Stomach (tissue), 19 donors: ENCODE data around the gene GAGE12G. TPM values are rescaled to one million over a fixed set of nuclear protein-coding genes. Genes with fewer than 3 reads are reported as not detected.
"Not testable (repeated sequence)": the region's sequence is repeated elsewhere in the genome, so short reads cannot be mapped to it uniquely, and the experiment has no call there.

Experiments used
- DNase-seq, 2 donors: peaks; one replicate each; pipeline versions ENCODE4 v3.0.0 to v3.0.0-alpha.2; 2013 to 2019
- H3K27ac ChIP-seq, 5 donors: fragments of 200-600 bp in 4 of 5; sonication (generic) in 4 of 5; one replicate each; pipeline ENCODE4 v1.5.1; 2013 to 2019; ENCODE audit warnings: mild to moderate bottlenecking in 1 of 5, moderate library complexity in 1 of 5
- H3K27me3 ChIP-seq, 3 donors: fragments of 200-600 bp; sonication (generic); one replicate each; pipeline ENCODE4 v1.5.1; 2017 to 2019; ENCODE audit warnings: mixed run types in 1 of 3
- H3K36me3 ChIP-seq, 4 donors: fragments of 200-600 bp; sonication (generic); 1 replicate in 3 of 4; 2 replicates in 1 of 4; pipeline ENCODE4 v1.5.1; 2016 to 2019
- H3K4me1 ChIP-seq, 4 donors: fragments of 200-600 bp; sonication (generic); one replicate each; pipeline ENCODE4 v1.5.1; 2016 to 2019
- H3K4me3 ChIP-seq, 4 donors: fragments of 200-600 bp; sonication (generic) in 3 of 4; one replicate each; pipeline ENCODE4 v1.5.1; 2016 to 2019; ENCODE audit warnings: mild to moderate bottlenecking in 1 of 4
- H3K9me3 ChIP-seq, 4 donors: fragments of 200-600 bp; sonication (generic); one replicate each; pipeline ENCODE4 v1.5.1; 2016 to 2019
- WGBS, 5 donors: extraction: QIAGEN DNeasy Blood & Tissue Kit in 3 of 5; methylation state at CpG; one replicate each; pipeline versions ENCODE4 v1.1.5 to v1.1.7; 2013 to 2018; 5-methylcytosine and 5-hydroxymethylcytosine counted together
- intact Hi-C: fragments of 100-400 bp; cut with DNase I; formaldehyde crosslinking; loops from one replicate; pipeline ENCODE4 v1.15.1; 2023; ENCODE audit warnings: low total_unique reads
- long read RNA-seq, 10 donors: transcript quantifications; one replicate each; lab custom pipeline, GENCODE V29; 2026
- polyA plus RNA-seq, 3 donors: library from polyadenylated mRNA; stranded (reverse); fragments of 200-250 nt; gene quantifications; one replicate each; pipeline ENCODE4 v1.2.3, GENCODE V29; 2013
- total RNA-seq, 5 donors: library from RNA; depleted of rRNA; stranded (reverse); fragments of >200 nt; gene quantifications; one replicate each; pipeline versions ENCODE4 v1.1.0 to v1.2.3, GENCODE V29; 2014 to 2016
- donor health status: healthy with polysubstance abuse.
- donor health status: Bipolar disorder and iron deficiency.
- donor health status: healthy.

Gene GAGE12G, protein sequence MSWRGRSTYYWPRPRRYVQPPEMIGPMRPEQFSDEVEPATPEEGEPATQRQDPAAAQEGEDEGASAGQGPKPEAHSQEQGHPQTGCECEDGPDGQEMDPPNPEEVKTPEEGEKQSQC
- total RNA-seq (not detected), polyA plus RNA-seq (not detected)
- long read RNA-seq, donor 1: 0 reads
- long read RNA-seq, donor 2: 0 reads
- long read RNA-seq, donor 3: 0 reads
- long read RNA-seq, donor 4: 0 reads
- long read RNA-seq, donor 5: 0 reads
- long read RNA-seq, donor 6: 0 reads
- long read RNA-seq, donor 7: 0 reads
- long read RNA-seq, donor 8: 0 reads
- long read RNA-seq, donor 9: 0 reads
- long read RNA-seq, donor 10: 0 reads

DNA sequence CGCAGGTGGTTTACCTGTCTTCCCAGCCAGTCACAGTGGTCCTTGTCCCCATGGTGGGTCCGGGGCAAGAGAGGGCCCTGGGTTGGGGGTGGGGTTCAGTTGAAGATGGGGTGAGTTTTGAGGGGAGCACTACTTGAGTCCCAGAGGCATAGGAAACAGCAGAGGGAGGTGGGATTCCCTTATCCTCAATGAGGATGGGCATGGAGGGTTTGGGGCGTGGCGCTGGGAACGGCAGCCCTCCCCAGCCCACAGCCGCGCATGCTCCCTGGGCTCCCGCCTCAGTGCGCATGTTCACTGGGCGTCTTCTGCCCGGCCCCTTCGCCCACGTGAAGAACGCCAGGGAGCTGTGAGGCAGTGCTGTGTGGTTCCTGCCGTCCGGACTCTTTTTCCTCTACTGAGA lies at the start of gene GAGE12G:
Gene GAGE12G, plus strand, starts transcription at position 301 of the 400 bp plus-strand sequence. CDS start 1,155 bp downstream, outside the sequence.
- H3K4me1 ChIP-seq, H3K4me3 ChIP-seq, H3K9me3 ChIP-seq, intact Hi-C loops, DNase-seq, H3K27me3 ChIP-seq, H3K36me3 ChIP-seq, H3K27ac ChIP-seq: not testable (repeated sequence)
- no CpG with 5 or more reads among the region's 16 CpGs for WGBS, 5 donors

DNA sequence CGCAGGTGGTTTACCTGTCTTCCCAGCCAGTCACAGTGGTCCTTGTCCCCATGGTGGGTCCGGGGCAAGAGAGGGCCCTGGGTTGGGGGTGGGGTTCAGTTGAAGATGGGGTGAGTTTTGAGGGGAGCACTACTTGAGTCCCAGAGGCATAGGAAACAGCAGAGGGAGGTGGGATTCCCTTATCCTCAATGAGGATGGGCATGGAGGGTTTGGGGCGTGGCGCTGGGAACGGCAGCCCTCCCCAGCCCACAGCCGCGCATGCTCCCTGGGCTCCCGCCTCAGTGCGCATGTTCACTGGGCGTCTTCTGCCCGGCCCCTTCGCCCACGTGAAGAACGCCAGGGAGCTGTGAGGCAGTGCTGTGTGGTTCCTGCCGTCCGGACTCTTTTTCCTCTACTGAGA lies 38.3 kb upstream of the GAGE12G start, which contains the start of gene GAGE12C:
Gene GAGE12C, plus strand, starts transcription at position 301 of the 400 bp plus-strand sequence. CDS start 1,155 bp downstream, outside the sequence.
- H3K36me3 ChIP-seq, H3K4me1 ChIP-seq, H3K27me3 ChIP-seq, DNase-seq, H3K27ac ChIP-seq, H3K9me3 ChIP-seq, intact Hi-C loops, H3K4me3 ChIP-seq: not testable (repeated sequence)
- no CpG with 5 or more reads among the region's 16 CpGs for WGBS, 5 donors

DNA sequence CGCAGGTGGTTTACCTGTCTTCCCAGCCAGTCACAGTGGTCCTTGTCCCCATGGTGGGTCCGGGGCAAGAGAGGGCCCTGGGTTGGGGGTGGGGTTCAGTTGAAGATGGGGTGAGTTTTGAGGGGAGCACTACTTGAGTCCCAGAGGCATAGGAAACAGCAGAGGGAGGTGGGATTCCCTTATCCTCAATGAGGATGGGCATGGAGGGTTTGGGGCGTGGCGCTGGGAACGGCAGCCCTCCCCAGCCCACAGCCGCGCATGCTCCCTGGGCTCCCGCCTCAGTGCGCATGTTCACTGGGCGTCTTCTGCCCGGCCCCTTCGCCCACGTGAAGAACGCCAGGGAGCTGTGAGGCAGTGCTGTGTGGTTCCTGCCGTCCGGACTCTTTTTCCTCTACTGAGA lies 28.8 kb upstream of the GAGE12G start, which contains the start of gene GAGE12D:
Gene GAGE12D, plus strand, starts transcription at position 301 of the 400 bp plus-strand sequence. CDS start 1,155 bp downstream, outside the sequence.
- H3K27ac ChIP-seq, H3K9me3 ChIP-seq, H3K4me1 ChIP-seq, H3K36me3 ChIP-seq, H3K4me3 ChIP-seq, intact Hi-C loops, DNase-seq, H3K27me3 ChIP-seq: not testable (repeated sequence)
- no CpG with 5 or more reads among the region's 16 CpGs for WGBS, 5 donors

DNA sequence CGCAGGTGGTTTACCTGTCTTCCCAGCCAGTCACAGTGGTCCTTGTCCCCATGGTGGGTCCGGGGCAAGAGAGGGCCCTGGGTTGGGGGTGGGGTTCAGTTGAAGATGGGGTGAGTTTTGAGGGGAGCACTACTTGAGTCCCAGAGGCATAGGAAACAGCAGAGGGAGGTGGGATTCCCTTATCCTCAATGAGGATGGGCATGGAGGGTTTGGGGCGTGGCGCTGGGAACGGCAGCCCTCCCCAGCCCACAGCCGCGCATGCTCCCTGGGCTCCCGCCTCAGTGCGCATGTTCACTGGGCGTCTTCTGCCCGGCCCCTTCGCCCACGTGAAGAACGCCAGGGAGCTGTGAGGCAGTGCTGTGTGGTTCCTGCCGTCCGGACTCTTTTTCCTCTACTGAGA lies 19.2 kb upstream of the GAGE12G start, which contains the start of gene GAGE12E:
Gene GAGE12E, plus strand, starts transcription at position 301 of the 400 bp plus-strand sequence. CDS start 1,155 bp downstream, outside the sequence.
- H3K27ac ChIP-seq, H3K4me1 ChIP-seq, H3K36me3 ChIP-seq, intact Hi-C loops, DNase-seq, H3K9me3 ChIP-seq, H3K27me3 ChIP-seq, H3K4me3 ChIP-seq: not testable (repeated sequence)
- no CpG with 5 or more reads among the region's 16 CpGs for WGBS, 5 donors

DNA sequence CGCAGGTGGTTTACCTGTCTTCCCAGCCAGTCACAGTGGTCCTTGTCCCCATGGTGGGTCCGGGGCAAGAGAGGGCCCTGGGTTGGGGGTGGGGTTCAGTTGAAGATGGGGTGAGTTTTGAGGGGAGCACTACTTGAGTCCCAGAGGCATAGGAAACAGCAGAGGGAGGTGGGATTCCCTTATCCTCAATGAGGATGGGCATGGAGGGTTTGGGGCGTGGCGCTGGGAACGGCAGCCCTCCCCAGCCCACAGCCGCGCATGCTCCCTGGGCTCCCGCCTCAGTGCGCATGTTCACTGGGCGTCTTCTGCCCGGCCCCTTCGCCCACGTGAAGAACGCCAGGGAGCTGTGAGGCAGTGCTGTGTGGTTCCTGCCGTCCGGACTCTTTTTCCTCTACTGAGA lies 9.7 kb upstream of the GAGE12G start, which contains the start of gene GAGE12F:
Gene GAGE12F, plus strand, starts transcription at position 301 of the 400 bp plus-strand sequence. CDS start 1,155 bp downstream, outside the sequence.
- H3K4me1 ChIP-seq, DNase-seq, H3K27me3 ChIP-seq, H3K4me3 ChIP-seq, H3K9me3 ChIP-seq, H3K36me3 ChIP-seq, H3K27ac ChIP-seq, intact Hi-C loops: not testable (repeated sequence)
- WGBS, 5 donors: no CpG with 5 or more reads among the region's 16 CpGs

DNA sequence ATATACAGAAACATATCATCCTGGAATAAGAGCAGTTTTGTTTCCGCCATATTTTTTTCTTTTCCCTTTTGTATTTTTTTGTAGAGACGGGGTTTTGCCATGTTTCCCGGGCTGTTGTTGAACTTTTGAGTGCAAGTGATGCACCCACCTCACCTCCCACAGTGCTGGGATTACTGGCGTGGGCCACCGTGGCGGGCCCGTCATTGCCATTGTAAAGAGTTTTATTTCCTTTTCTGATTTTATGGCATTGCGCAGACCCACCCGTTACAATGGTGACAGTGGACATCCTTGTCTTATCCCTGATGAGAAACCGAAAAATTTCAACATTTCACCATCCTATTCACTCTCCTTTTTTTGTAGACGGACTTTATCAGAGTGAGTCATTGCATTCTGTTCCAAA lies 1.5 kb upstream of the GAGE12G start:
- H3K4me1 ChIP-seq, H3K4me3 ChIP-seq, H3K27me3 ChIP-seq, intact Hi-C loops, H3K36me3 ChIP-seq, H3K9me3 ChIP-seq, DNase-seq, H3K27ac ChIP-seq: not testable (repeated sequence)
- 85% methylated on average over 4 of the region's 11 CpGs; no CpG with 5 or more reads in 4 of the 5 donors for WGBS, 5 donors

DNA sequence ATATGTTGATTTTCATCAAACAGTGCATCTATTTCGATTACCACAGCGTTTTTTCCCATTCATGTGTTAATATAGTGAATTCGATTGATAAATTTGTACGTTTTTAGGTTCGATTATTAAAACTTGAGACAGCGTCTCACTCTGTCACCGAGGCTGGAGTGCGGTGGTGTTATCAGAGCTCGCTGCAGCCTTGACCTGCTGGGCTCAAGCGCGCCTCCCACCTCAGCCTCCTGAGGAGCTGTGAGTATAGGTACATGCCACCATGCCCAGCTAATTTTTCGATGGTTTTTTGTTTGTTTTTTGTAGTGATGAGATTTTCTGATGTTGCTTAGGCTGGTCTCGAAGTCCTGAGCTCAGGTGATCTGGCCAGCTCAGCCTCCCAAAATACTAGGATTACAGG lies 1.0 kb upstream of the GAGE12G start:
- H3K9me3 ChIP-seq, intact Hi-C loops, H3K27me3 ChIP-seq, H3K4me3 ChIP-seq, H3K4me1 ChIP-seq, DNase-seq, H3K27ac ChIP-seq, H3K36me3 ChIP-seq: not testable (repeated sequence)
- 91 to 97% methylated on average over 9 of the region's 13 CpGs; no CpG with 5 or more reads in 3 of the 5 donors for WGBS, 5 donors

DNA sequence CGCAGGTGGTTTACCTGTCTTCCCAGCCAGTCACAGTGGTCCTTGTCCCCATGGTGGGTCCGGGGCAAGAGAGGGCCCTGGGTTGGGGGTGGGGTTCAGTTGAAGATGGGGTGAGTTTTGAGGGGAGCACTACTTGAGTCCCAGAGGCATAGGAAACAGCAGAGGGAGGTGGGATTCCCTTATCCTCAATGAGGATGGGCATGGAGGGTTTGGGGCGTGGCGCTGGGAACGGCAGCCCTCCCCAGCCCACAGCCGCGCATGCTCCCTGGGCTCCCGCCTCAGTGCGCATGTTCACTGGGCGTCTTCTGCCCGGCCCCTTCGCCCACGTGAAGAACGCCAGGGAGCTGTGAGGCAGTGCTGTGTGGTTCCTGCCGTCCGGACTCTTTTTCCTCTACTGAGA lies 9.4 kb downstream of the GAGE12G start, which contains the start of gene GAGE12H:
Gene GAGE12H, plus strand, starts transcription at position 301 of the 400 bp plus-strand sequence. CDS start 1,155 bp downstream, outside the sequence.
- WGBS, 5 donors: no CpG with 5 or more reads among the region's 16 CpGs
- intact Hi-C loops: not testable (repeated sequence)

DNA sequence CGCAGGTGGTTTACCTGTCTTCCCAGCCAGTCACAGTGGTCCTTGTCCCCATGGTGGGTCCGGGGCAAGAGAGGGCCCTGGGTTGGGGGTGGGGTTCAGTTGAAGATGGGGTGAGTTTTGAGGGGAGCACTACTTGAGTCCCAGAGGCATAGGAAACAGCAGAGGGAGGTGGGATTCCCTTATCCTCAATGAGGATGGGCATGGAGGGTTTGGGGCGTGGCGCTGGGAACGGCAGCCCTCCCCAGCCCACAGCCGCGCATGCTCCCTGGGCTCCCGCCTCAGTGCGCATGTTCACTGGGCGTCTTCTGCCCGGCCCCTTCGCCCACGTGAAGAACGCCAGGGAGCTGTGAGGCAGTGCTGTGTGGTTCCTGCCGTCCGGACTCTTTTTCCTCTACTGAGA lies 19.0 kb downstream of the GAGE12G start, which contains the start of gene GAGE2A:
Gene GAGE2A, plus strand, starts transcription at position 301 of the 400 bp plus-strand sequence. CDS start 1,155 bp downstream, outside the sequence.
- H3K4me3 ChIP-seq, DNase-seq, H3K36me3 ChIP-seq, H3K27me3 ChIP-seq, intact Hi-C loops, H3K9me3 ChIP-seq, H3K4me1 ChIP-seq, H3K27ac ChIP-seq: not testable (repeated sequence)
- no CpG with 5 or more reads among the region's 16 CpGs for WGBS, 5 donors

More for the DNA sequence above, 9.4 kb downstream of the GAGE12G start, which contains the start of gene GAGE12H:
- H3K36me3 ChIP-seq, H3K27ac ChIP-seq, H3K4me1 ChIP-seq, H3K27me3 ChIP-seq, DNase-seq, H3K9me3 ChIP-seq, H3K4me3 ChIP-seq: not testable (repeated sequence)

DNA sequence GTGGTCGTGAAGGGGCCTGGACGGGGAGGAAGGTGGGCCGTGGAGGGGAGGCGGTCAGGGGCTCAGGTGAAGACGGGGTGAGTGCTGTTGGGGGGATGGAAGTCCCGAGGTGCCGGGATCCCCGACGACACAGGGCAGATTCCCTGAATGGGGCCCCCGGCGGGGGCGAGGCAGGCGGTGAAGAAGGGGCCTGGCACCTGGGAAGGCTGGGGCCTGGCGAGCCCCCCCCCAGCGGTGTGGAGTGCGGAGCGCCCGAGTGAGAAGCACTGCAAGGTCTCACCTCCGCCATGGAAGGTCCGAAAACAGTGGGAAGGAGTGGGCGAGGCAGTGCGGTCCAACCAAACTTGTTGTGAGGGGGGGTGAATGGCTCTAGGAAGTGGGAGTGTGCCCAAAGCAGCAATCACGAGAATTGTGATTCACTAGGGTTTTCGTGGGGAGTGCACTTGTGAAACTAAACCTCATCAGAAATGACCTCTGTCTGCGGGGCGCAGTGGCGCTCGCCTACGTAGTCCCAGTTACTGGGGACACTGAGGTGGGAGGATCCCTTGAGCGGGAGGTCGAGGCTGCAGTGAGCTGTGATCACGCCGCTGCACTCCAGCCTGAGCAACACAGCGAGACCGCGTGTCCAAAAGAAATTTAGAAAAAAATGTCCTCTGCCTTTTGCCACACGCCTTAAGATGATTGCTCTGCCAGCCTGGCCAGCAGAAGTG lies 19.7 kb downstream of the GAGE12G start:
- H3K36me3 ChIP-seq, intact Hi-C loops, H3K27ac ChIP-seq, H3K4me3 ChIP-seq, H3K9me3 ChIP-seq, H3K27me3 ChIP-seq, H3K4me1 ChIP-seq: not testable (repeated sequence)
- 90 to 94% (median 92%) methylated on average over 21 to 32 of the region's 37 CpGs for WGBS, 5 donors
- peak; percentile 16 to 41 for DNase-seq

DNA sequence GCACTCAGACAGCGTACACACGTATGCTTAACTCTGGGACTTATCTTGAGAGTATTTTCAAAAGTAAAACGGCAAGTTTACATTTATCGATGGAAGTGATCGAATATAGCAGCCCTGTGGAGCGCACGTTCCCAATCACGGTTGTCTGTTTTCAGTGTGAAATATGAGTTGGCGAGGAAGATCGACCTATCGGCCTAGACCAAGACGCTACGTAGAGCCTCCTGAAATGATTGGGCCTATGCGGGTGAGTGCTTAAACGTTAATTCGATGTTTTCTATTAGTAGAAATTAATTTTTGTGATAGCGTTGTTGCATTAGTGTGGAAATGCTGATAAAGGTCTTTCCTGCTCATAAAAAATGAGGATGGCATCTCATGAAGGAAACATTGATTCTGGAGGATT lies 20.3 kb downstream of the GAGE12G start:
- H3K27me3 ChIP-seq, H3K4me3 ChIP-seq, DNase-seq, H3K36me3 ChIP-seq, H3K4me1 ChIP-seq, H3K27ac ChIP-seq, intact Hi-C loops, H3K9me3 ChIP-seq: not testable (repeated sequence)
- 87 to 94% (median 91%) methylated on average over 10 to 15 of the region's 17 CpGs for WGBS, 5 donors
